Fibroblast of peridontal ligament (primary cell): Measurements from ENCODE around the gene PODXL2.

ENCODE experiments used
- DNase-seq: peaks from one replicate; pipeline ENCODE4 v3.0.0-alpha.2; 2010; ENCODE audit errors: extremely low read depth

The PODXL2 gene

GRCh38 chr3:127628426-127628787 is 578 bp upstream of the PODXL2 start:
- DNase-seq: no peak

GRCh38 chr3:127629467-127630403 is 750 bp downstream of the PODXL2 start:
- no peak for DNase-seq

- DNase-seq: no peak
Measured at GRCh38 chr3:127630811-127631714, 2.1 kb downstream of the PODXL2 start.

- DNase-seq: no peak
Measured at GRCh38 chr3:127632035-127632820, 3.2 kb downstream of the PODXL2 start.

- no peak for DNase-seq
Measured at GRCh38 chr3:127634653-127635052, 5.7 kb downstream of the PODXL2 start.

GRCh38 chr3:127637546-127637945 is 8.6 kb downstream of the PODXL2 start:
- DNase-seq: no peak

GRCh38 chr3:127637971-127638370 is 9.0 kb downstream of the PODXL2 start:
- DNase-seq: no peak

GRCh38 chr3:127639173-127640041 is 10.4 kb downstream of the PODXL2 start:
- DNase-seq: no peak

GRCh38 chr3:127640042-127640355 is 11.0 kb downstream of the PODXL2 start:
- DNase-seq: no peak

GRCh38 chr3:127644641-127645370 is 15.8 kb downstream of the PODXL2 start:
- no peak for DNase-seq

GRCh38 chr3:127645371-127646015 is 16.5 kb downstream of the PODXL2 start:
- no peak for DNase-seq

- no peak for DNase-seq
Measured at GRCh38 chr3:127646501-127647046, 17.6 kb downstream of the PODXL2 start.

- DNase-seq: no peak
Measured at GRCh38 chr3:127647166-127647844, 18.3 kb downstream of the PODXL2 start.

- DNase-seq: no peak
Measured at GRCh38 chr3:127647845-127648204, 18.8 kb downstream of the PODXL2 start.

- no peak for DNase-seq
Measured at GRCh38 chr3:127650236-127650635, 21.3 kb downstream of the PODXL2 start.

- no peak for DNase-seq
Measured at GRCh38 chr3:127651516-127652172, 22.7 kb downstream of the PODXL2 start.

- peak; percentile 63 for DNase-seq
Measured at GRCh38 chr3:127652246-127652995, 23.4 kb downstream of the PODXL2 start.

- no peak for DNase-seq
Measured at GRCh38 chr3:127654374-127654773, 25.4 kb downstream of the PODXL2 start.
